ENCODE results near the gene PEDS1. TPM values are rescaled to one million over a fixed set of nuclear protein-coding genes. Genes with fewer than 3 reads are reported as not detected.
A peak's percentile ranks its signal among the peaks of the same experiment; 100 is the strongest.

PEDS1 gene
- total RNA-seq, 1 donor from 2014 or later: 30.3 TPM

GRCh38 chr20:50124496-50124895 lies 29.0 kb downstream of the PEDS1 start:
- no peak for TF ChIP-seq CTCF (IDR thresholded peaks at IDR 0.05; ENCODE audit: unreplicated experiment)
- Mint-ChIP-seq H3K27me3 (ENCODE audit: low read depth) (no peaks in the 10 kb centered on the region), H3K27ac (no peak overlapping the region), H3K4me3 (no peak overlapping the region), H3K36me3 (peaks cover 34% of the 10 kb centered on the region), H3K4me1 (peaks cover 7% of the 10 kb centered on the region), H3K9me3 (no peaks in the 10 kb centered on the region)
- no peak for DNase-seq (ENCODE audit: low spot score in 2 of 2, unreplicated experiment in 2 of 2)

DNA sequence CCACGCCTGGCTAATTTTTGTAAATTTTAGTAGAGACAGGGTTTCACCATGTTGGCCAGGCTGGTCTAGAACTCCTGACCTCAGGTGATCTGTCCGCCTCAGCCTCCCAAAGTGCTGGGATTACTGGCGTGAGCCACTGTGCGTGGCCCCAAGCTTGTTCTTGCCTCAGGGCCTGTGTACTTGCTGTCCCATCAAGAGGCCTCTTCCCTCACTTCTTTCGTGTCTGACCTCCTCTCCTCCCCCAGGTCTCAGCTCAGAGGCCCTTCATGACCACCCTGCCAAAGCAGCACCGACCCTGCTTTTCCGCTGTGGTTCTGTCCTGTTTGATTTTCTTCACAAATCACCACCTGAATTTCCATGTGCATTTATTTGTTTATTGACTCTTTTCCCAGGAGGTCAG lies 30.1 kb downstream of the PEDS1 start:
- Mint-ChIP-seq H3K36me3 (peaks cover 34% of the 10 kb centered on the region), H3K9me3 (no peaks in the 10 kb centered on the region), H3K27ac (peak overlapping the region; percentile 23), H3K27me3 (ENCODE audit: low read depth) (no peaks in the 10 kb centered on the region), H3K4me1 (peaks cover 7% of the 10 kb centered on the region), H3K4me3 (no peak overlapping the region)
- DNase-seq (ENCODE audit: low spot score in 2 of 2, unreplicated experiment in 2 of 2): no peak
- no peak for TF ChIP-seq CTCF (IDR thresholded peaks at IDR 0.05; ENCODE audit: unreplicated experiment)

DNA sequence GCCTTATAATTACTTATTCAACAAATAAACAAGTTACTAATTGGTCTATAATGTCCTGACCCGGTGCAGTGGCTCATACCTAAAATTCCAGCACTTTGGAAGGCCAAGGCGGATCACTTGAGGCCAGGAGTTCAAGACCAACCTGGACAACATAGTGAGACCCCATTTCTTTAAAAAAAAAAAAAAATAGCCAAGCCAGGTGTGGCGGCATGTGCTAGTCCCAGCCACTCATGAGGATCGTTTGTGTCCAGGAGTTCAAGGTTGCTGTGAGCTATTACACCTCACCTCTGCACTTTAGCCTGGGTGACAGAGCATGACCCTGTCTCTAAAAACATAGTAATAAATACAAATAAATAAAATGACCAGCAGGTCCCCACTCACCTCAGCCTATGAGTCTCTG lies 30.8 kb downstream of the PEDS1 start:
- no peak for TF ChIP-seq CTCF (IDR thresholded peaks at IDR 0.05; ENCODE audit: unreplicated experiment)
- Mint-ChIP-seq H3K36me3 (peaks cover 32% of the 10 kb centered on the region), H3K27ac (no peak overlapping the region), H3K27me3 (ENCODE audit: low read depth) (no peaks in the 10 kb centered on the region), H3K9me3 (no peaks in the 10 kb centered on the region), H3K4me3 (no peak overlapping the region), H3K4me1 (peaks cover 7% of the 10 kb centered on the region)
- no peak for DNase-seq (ENCODE audit: low spot score in 2 of 2, unreplicated experiment in 2 of 2)

- Mint-ChIP-seq H3K27ac (no peak overlapping the region), H3K4me1 (peaks cover 4% of the 10 kb centered on the region), H3K27me3 (ENCODE audit: low read depth) (no peaks in the 10 kb centered on the region), H3K9me3 (no peaks in the 10 kb centered on the region), H3K36me3 (peaks cover 26% of the 10 kb centered on the region), H3K4me3 (no peak overlapping the region)
- TF ChIP-seq CTCF (IDR thresholded peaks at IDR 0.05; ENCODE audit: unreplicated experiment): no peak
- no peak for DNase-seq (ENCODE audit: low spot score in 2 of 2, unreplicated experiment in 2 of 2)
Measured at GRCh38 chr20:50121858-50122271, 31.7 kb downstream of the PEDS1 start.

GRCh38 chr20:50120935-50121693 lies 32.4 kb downstream of the PEDS1 start:
- Mint-ChIP-seq H3K27ac (no peak overlapping the region), H3K4me1 (peaks cover 3% of the 10 kb centered on the region), H3K27me3 (ENCODE audit: low read depth) (no peaks in the 10 kb centered on the region), H3K4me3 (no peak overlapping the region), H3K36me3 (peaks cover 22% of the 10 kb centered on the region), H3K9me3 (no peaks in the 10 kb centered on the region)
- DNase-seq (ENCODE audit: low spot score in 2 of 2, unreplicated experiment in 2 of 2): no peak
- peak; percentile 48 for TF ChIP-seq CTCF (IDR thresholded peaks at IDR 0.05; ENCODE audit: unreplicated experiment)

Data from mesothelial cell of epicardium (in vitro differentiated cells).